SK-N-SH (cell line): Measurements from ENCODE around the gene RPA3. TPM values are rescaled to one million over a fixed set of nuclear protein-coding genes. Genes with fewer than 3 reads are reported as not detected.

ENCODE experiments used
- CTCF ChIA-PET: fragments of 300-600, 350-600 bp; formaldehyde crosslinking; extraction: SDS; loops from one replicate; lab custom pipeline; 2021; lab: Yijun Ruan, JAX
- POLR2A ChIA-PET: fragments of 350-600 bp; sonication (Branson Sonifier 250); formaldehyde crosslinking; extraction: SDS; loops from one replicate; lab custom pipeline; 2020; ENCODE audit warnings: antibody characterized with exemption, inconsistent platforms; lab: Yijun Ruan, JAX
- DNase-seq: peaks from one replicate; pipeline ENCODE4 v3.0.0; 2012
- H2AFZ ChIP-seq: fragments of 200-600 bp; sonication (generic); 2 replicates; pipeline ENCODE4 v1.8.1; 2016; ENCODE audit warnings: antibody characterized with exemption, mild to moderate bottlenecking, low read depth
- H3F3A ChIP-seq: fragments of 200-600 bp; sonication (generic); replicated peaks from 2 replicates; pipeline ENCODE3; 2016; ENCODE audit warnings: antibody characterized with exemption, mild to moderate bottlenecking; ENCODE audit not compliant: insufficient read depth
- H3K27ac ChIP-seq, 2 experiments: fragments of 200-500 bp in 1 of 2; fragments of 200-600 bp in 1 of 2; sonication (Bioruptor generic) in 1 of 2; sonication (generic), shearing (Covaris generic) in 1 of 2; 2 replicates each; pipeline versions ENCODE4 v1.5.1 to v1.6.1; 2014 to 2016; ENCODE audit warnings: low read depth in 2 of 2, inconsistent platforms in 1 of 2, low read length in 1 of 2, mild to moderate bottlenecking in 1 of 2, mixed read lengths in 1 of 2
- H3K27me3 ChIP-seq: fragments of 200-600 bp; sonication (generic), shearing (Covaris generic); 2 replicates; pipeline ENCODE4 v1.6.1; 2016; ENCODE audit warnings: mixed run types; ENCODE audit not compliant: insufficient read depth
- H3K36me3 ChIP-seq, 2 experiments: fragments of 200-500 bp in 1 of 2; fragments of 200-600 bp in 1 of 2; sonication (Bioruptor generic) in 1 of 2; sonication (generic) in 1 of 2; replicated peaks in 1 of 2; 2 replicates each; pipeline versions ENCODE3 to v1.5.1; 2014 to 2016; ENCODE audit warnings: low read length in 1 of 2, mild to moderate bottlenecking in 1 of 2; ENCODE audit not compliant: insufficient read depth in 2 of 2, control insufficient read depth in 1 of 2
- H3K4me1 ChIP-seq, 2 experiments: fragments of 200-500 bp in 1 of 2; fragments of 200-600 bp in 1 of 2; sonication (Bioruptor generic) in 1 of 2; sonication (generic), shearing (Covaris generic) in 1 of 2; 2 replicates each; pipeline versions ENCODE4 v1.5.1 to v1.6.1; 2014 to 2016; ENCODE audit warnings: low read depth in 1 of 2, low read length in 1 of 2, mixed run types in 1 of 2; ENCODE audit not compliant: insufficient read depth in 2 of 2, control insufficient read depth in 1 of 2
- H3K4me2 ChIP-seq: fragments of 200-600 bp; sonication (generic), shearing (Covaris generic); 2 replicates; pipeline ENCODE4 v1.6.1; 2017; ENCODE audit warnings: mixed run types
- H3K4me3 ChIP-seq, 2 experiments: fragments of 200-500 bp in 1 of 2; fragments of 200-600 bp in 1 of 2; sonication (Bioruptor generic) in 1 of 2; sonication (generic), shearing (Covaris generic) in 1 of 2; 2 replicates each; pipeline versions ENCODE4 v1.5.1 to v1.8.1; 2014 to 2016; ENCODE audit warnings: low read depth in 2 of 2, inconsistent platforms in 1 of 2, low read length in 1 of 2, mild to moderate bottlenecking in 1 of 2, mixed read lengths in 1 of 2, moderate library complexity in 1 of 2
- H3K79me2 ChIP-seq: fragments of 200-600 bp; sonication (generic); 2 replicates; pipeline ENCODE4 v1.8.1; 2017; ENCODE audit warnings: mild to moderate bottlenecking; ENCODE audit not compliant: insufficient read depth
- H3K9ac ChIP-seq: fragments of 200-600 bp; sonication (generic); 2 replicates; pipeline ENCODE4 v1.6.1; 2017; ENCODE audit warnings: mixed run types
- H3K9me2 ChIP-seq: fragments of 200-600 bp; sonication (generic); 2 replicates; pipeline ENCODE4 v1.6.1; 2017; ENCODE audit warnings: mixed run types
- H3K9me3 ChIP-seq: fragments of 200-600 bp; sonication (generic); 2 replicates; pipeline ENCODE4 v1.6.1; 2017; ENCODE audit warnings: mixed run types, mild to moderate bottlenecking, moderate library complexity
- H4K20me1 ChIP-seq: fragments of 200-600 bp; sonication (generic); 2 replicates; pipeline ENCODE4 v1.6.1; 2017; ENCODE audit warnings: mild to moderate bottlenecking, mixed run types; ENCODE audit not compliant: insufficient read depth
- ELF1 ChIP-seq: IDR thresholded peaks from 2 replicates; pipeline ENCODE4 v1.4.0; 2012
- FOSL2 ChIP-seq: IDR thresholded peaks from 2 replicates; pipeline ENCODE4 v1.4.0; 2012; ENCODE audit warnings: low read depth, mild to moderate bottlenecking, moderate library complexity, borderline replicate concordance
- FOXM1 ChIP-seq: IDR thresholded peaks from 2 replicates; pipeline ENCODE4 v1.4.0; 2012; ENCODE audit warnings: low read depth, mild to moderate bottlenecking
- JUND ChIP-seq: IDR thresholded peaks from 2 replicates; pipeline ENCODE4 v1.4.0; 2012
- MEF2A ChIP-seq: IDR thresholded peaks from 2 replicates; pipeline ENCODE4 v1.4.0; 2012; ENCODE audit warnings: low read depth, borderline replicate concordance
- MXI1 ChIP-seq: IDR thresholded peaks from 2 replicates; pipeline ENCODE4 v1.6.1; 2012; ENCODE audit warnings: mild to moderate bottlenecking, low read depth, low read length, improper control_type of control experiment
- POLR2AphosphoS5 ChIP-seq: IDR thresholded peaks from 2 replicates; pipeline ENCODE4 v1.6.1; 2012; ENCODE audit warnings: low read depth, low read length
- RFX5 ChIP-seq: IDR thresholded peaks from 2 replicates; pipeline ENCODE4 v1.6.1; 2012; ENCODE audit warnings: mild to moderate bottlenecking, improper control_type of control experiment, low read length
- RXRA ChIP-seq: IDR thresholded peaks from 2 replicates; pipeline ENCODE4 v1.4.0; 2012; ENCODE audit warnings: low read depth, mild to moderate bottlenecking, borderline replicate concordance
- SIN3A ChIP-seq: IDR thresholded peaks from 2 replicates; pipeline ENCODE4 v1.6.1; 2012; ENCODE audit warnings: low read depth, mild to moderate bottlenecking, low read length, moderate library complexity, borderline replicate concordance
- TAF1 ChIP-seq: IDR thresholded peaks from 2 replicates; pipeline ENCODE4 v1.6.1; 2012; ENCODE audit warnings: low read depth, mild to moderate bottlenecking, low read length, moderate library complexity, borderline replicate concordance
- YY1 ChIP-seq: IDR thresholded peaks from 2 replicates; pipeline ENCODE4 v1.4.0; 2012; ENCODE audit warnings: low read depth, mild to moderate bottlenecking
- WGBS: methylation state at CpG from one replicate; pipeline ENCODE4 v1.1.6; 2017; ENCODE audit warnings: low lambda C conversion rate; 5-methylcytosine and 5-hydroxymethylcytosine counted together
- polyA plus RNA-seq, 3 experiments: library from polyadenylated mRNA; depleted of rRNA; stranded (reverse); fragments of >200 nt; gene quantifications; 2 replicates each; pipeline ENCODE4 v1.2.3, GENCODE V29; 2012
- TF ChIP-seq, protein P1 (sequence below): IDR thresholded peaks from 2 replicates; pipeline ENCODE4 v1.4.0; 2012; ENCODE audit warnings: low read depth
- TF ChIP-seq, protein P2 (sequence below): fragments of 150-350 bp; IDR thresholded peaks from 2 replicates; pipeline ENCODE4 v1.6.1; 2016; ENCODE audit warnings: mild to moderate bottlenecking, low read depth, low read length
- TF ChIP-seq, protein P3 (sequence below): fragments of 200-600 bp; sonication (generic); IDR thresholded peaks from 2 replicates; pipeline ENCODE4 v1.6.1; 2017; ENCODE audit warnings: antibody characterized with exemption, mild to moderate bottlenecking, moderate library complexity
- TF ChIP-seq, protein P4 (sequence below): IDR thresholded peaks from 2 replicates; pipeline ENCODE4 v1.6.1; 2012; ENCODE audit warnings: mild to moderate bottlenecking, low read depth, low read length, moderate library complexity

RPA3 gene
- polyA plus RNA-seq, 1 of the 3 experiments (the other 2 are of a cell fraction), result 39.0 TPM

DNA sequence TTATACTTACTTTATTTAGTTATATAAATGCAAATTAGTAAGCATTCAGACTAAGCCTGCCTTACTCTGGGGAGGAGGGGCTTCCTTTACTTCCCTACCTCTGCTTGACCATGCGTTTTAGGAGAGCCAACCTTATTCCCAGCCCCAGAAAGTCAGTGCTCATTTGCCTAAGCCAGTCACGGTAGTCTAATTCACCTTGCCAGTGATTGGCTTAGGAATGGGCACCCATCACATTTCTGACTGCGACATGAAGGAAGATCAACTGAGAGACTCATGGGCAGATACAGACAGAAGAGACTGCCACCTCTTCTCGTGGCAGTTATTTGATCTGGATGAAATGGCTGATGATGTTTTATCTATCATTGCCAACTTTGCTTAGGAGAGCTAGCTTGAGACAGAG is 29.5 kb downstream of the RPA3 start:
- Histone ChIP-seq H3K4me3 (no peak overlapping the region), H3K9ac (no peak overlapping the region), H3K9me3 (no peaks in the 10 kb centered on the region), H3K4me1 (peaks cover 11 to 19% of the 10 kb centered on the region in 2 experiments; a peak in 3 of 4 replicates), H4K20me1 (no peaks in the 10 kb centered on the region), H3K27ac (no peak overlapping the region; a peak in 1 of 4 replicates), H3F3A (peaks cover 3% of the 10 kb centered on the region), H3K27me3 (no peaks in the 10 kb centered on the region), H3K4me2 (no peak overlapping the region), H3K79me2 (no peaks in the 10 kb centered on the region), H3K36me3 (no peaks in the 10 kb centered on the region), H2AFZ (no peak overlapping the region), H3K9me2 (no peaks in the 10 kb centered on the region)
- 80% methylated on average over 4 of the region's 4 CpGs for WGBS
- CTCF ChIA-PET, result interaction anchor here (0.9 to 7.0 kb wide), 5 partner anchors 8 to 48 kb away, joined by 3 to 50 read pairs (median 6); partner anchors contain the start of gene UMAD1
- POLR2A ChIA-PET, result no interaction called here
- no peak for DNase-seq
- no peak for TF ChIP-seq MEF2A
- TF ChIP-seq ELF1, result no peak
- TF ChIP-seq, protein P1, sequence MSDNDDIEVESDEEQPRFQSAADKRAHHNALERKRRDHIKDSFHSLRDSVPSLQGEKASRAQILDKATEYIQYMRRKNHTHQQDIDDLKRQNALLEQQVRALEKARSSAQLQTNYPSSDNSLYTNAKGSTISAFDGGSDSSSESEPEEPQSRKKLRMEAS, result no peak
- TF ChIP-seq SIN3A, result no peak
- TF ChIP-seq RFX5, result no peak
- no peak for TF ChIP-seq RXRA
- TF ChIP-seq, protein P2, sequence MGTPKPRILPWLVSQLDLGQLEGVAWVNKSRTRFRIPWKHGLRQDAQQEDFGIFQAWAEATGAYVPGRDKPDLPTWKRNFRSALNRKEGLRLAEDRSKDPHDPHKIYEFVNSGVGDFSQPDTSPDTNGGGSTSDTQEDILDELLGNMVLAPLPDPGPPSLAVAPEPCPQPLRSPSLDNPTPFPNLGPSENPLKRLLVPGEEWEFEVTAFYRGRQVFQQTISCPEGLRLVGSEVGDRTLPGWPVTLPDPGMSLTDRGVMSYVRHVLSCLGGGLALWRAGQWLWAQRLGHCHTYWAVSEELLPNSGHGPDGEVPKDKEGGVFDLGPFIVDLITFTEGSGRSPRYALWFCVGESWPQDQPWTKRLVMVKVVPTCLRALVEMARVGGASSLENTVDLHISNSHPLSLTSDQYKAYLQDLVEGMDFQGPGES, result no peak
- no peak for TF ChIP-seq POLR2AphosphoS5
- no peak for TF ChIP-seq JUND
- TF ChIP-seq FOSL2, result no peak
- TF ChIP-seq YY1, result no peak
- TF ChIP-seq TAF1, result no peak
- TF ChIP-seq MXI1, result no peak
- no peak for TF ChIP-seq FOXM1
- TF ChIP-seq, protein P3, sequence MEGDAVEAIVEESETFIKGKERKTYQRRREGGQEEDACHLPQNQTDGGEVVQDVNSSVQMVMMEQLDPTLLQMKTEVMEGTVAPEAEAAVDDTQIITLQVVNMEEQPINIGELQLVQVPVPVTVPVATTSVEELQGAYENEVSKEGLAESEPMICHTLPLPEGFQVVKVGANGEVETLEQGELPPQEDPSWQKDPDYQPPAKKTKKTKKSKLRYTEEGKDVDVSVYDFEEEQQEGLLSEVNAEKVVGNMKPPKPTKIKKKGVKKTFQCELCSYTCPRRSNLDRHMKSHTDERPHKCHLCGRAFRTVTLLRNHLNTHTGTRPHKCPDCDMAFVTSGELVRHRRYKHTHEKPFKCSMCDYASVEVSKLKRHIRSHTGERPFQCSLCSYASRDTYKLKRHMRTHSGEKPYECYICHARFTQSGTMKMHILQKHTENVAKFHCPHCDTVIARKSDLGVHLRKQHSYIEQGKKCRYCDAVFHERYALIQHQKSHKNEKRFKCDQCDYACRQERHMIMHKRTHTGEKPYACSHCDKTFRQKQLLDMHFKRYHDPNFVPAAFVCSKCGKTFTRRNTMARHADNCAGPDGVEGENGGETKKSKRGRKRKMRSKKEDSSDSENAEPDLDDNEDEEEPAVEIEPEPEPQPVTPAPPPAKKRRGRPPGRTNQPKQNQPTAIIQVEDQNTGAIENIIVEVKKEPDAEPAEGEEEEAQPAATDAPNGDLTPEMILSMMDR, result no peak
- TF ChIP-seq, protein P4, sequence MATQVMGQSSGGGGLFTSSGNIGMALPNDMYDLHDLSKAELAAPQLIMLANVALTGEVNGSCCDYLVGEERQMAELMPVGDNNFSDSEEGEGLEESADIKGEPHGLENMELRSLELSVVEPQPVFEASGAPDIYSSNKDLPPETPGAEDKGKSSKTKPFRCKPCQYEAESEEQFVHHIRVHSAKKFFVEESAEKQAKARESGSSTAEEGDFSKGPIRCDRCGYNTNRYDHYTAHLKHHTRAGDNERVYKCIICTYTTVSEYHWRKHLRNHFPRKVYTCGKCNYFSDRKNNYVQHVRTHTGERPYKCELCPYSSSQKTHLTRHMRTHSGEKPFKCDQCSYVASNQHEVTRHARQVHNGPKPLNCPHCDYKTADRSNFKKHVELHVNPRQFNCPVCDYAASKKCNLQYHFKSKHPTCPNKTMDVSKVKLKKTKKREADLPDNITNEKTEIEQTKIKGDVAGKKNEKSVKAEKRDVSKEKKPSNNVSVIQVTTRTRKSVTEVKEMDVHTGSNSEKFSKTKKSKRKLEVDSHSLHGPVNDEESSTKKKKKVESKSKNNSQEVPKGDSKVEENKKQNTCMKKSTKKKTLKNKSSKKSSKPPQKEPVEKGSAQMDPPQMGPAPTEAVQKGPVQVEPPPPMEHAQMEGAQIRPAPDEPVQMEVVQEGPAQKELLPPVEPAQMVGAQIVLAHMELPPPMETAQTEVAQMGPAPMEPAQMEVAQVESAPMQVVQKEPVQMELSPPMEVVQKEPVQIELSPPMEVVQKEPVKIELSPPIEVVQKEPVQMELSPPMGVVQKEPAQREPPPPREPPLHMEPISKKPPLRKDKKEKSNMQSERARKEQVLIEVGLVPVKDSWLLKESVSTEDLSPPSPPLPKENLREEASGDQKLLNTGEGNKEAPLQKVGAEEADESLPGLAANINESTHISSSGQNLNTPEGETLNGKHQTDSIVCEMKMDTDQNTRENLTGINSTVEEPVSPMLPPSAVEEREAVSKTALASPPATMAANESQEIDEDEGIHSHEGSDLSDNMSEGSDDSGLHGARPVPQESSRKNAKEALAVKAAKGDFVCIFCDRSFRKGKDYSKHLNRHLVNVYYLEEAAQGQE, result no peak
